Pancreas (tissue), 10 donors: ENCODE data around the gene PDF. TPM values are rescaled to one million over a fixed set of nuclear protein-coding genes. Genes with fewer than 3 reads are reported as not detected.

Experiments
- ATAC-seq, 4 donors: fragments of 200-7000 bp; cut with Tn5 transposase; one replicate each; pipeline versions ENCODE4 v1.8.0 to v1.9.1; 2020; ENCODE audit warnings: mild to moderate bottlenecking in 4 of 4, moderate library complexity in 4 of 4
- DNase-seq, 6 donors: peaks; one replicate each; pipeline ENCODE4 v3.0.0-alpha.2; 2020
- FAIRE-seq: peaks from 2 replicates; lab custom pipeline; 2012; peaks lifted over from hg19 to GRCh38; lab: Jason Lieb, UNC
- H3K27ac ChIP-seq, 4 donors: fragments of 200-600 bp; sonication (generic); 1 replicate in 3 of 4; 2 replicates in 1 of 4; pipeline versions ENCODE4 v1.5.0 to v1.8.0; 2020
- H3K27me3 ChIP-seq, 4 donors: fragments of 200-600 bp; one replicate each; pipeline ENCODE4 v1.8.0; 2021
- H3K36me3 ChIP-seq, 3 donors: fragments of 200-600 bp; sonication (generic) in 1 of 3; one replicate each; pipeline versions ENCODE4 v1.5.0 to v1.8.0; 2020 to 2021
- H3K4me1 ChIP-seq, 3 donors: fragments of 200-600 bp; one replicate each; pipeline ENCODE4 v1.8.0; 2021
- H3K4me3 ChIP-seq, 4 donors: fragments of 200-600 bp; sonication (generic) in 2 of 4; one replicate each; pipeline versions ENCODE4 v1.5.0 to v1.8.0; 2020 to 2021
- H3K9me3 ChIP-seq, 4 donors: fragments of 200-600 bp; one replicate each; pipeline ENCODE4 v1.8.0; 2021
- WGBS, 2 donors: extraction: QIAGEN DNeasy Blood & Tissue Kit; methylation state at CpG; one replicate each; pipeline ENCODE4 v1.1.7; 2013; 5-methylcytosine and 5-hydroxymethylcytosine counted together
- intact Hi-C, 3 donors: fragments of 100-400 bp; cut with DNase I; formaldehyde crosslinking; loops; one replicate each; pipeline versions ENCODE4 v1.11.1 to v1.14.2; 2022
- polyA plus RNA-seq, 2 donors: library from polyadenylated mRNA; stranded (reverse); fragments of 200-250 nt; gene quantifications; one replicate each; pipeline ENCODE4 v1.2.3, GENCODE V29; 2013
- total RNA-seq, 6 donors: library from RNA; stranded (reverse); fragmentation: NEBNext Ultra II Directional in 4 of 6; extraction: Animal tissue kit (Norgen Biotek cat#: 25700) in 4 of 6; gene quantifications; one replicate each; pipeline versions ENCODE4 v1.2.1 to v1.2.4, GENCODE V29; 2021 to 2023
- TF ChIP-seq, protein P1 (sequence below), 4 donors: fragments of 200-600 bp; sonication (generic) in 3 of 4; IDR thresholded peaks; one replicate each; pipeline versions ENCODE4 v1.5.0 to v1.8.0; 2021; ENCODE audit warnings: antibody characterized with exemption in 4 of 4
- donor health status: healthy with polysubstance abuse.
- donor health status: DM: no; HTN: no; CAD: no; lungs with moderate emphysema.
- donor health status: DM: no; HTN: no; CAD: no.
- donor health status: control.
- donor health status: control.
- donor health status: Bipolar disorder and iron deficiency.
- donor health status: DM: yes; HTN: yes; CAD: no.
- donor health status: DM: no; HTN: no; CAD: no.
- donor health status: DM: no; HTN: no; CAD: no.
- donor health status: DM: yes; HTN: yes; CAD: no.

PDF gene
- total and polyA plus RNA-seq, 8 donors, result 2.2 to 14.0 (median 6.3) TPM

- FAIRE-seq (no peak), DNase-seq (no peak), ATAC-seq (no peak)
- Histone ChIP-seq H3K36me3 (peaks cover 0 to 4% (median 0%) of the 10 kb centered on the region in 3 donors), H3K27me3 (no peaks in the 10 kb centered on the region), H3K4me1 (no peaks in the 10 kb centered on the region), H3K27ac (no peak overlapping the region), H3K4me3 (no peak overlapping the region), H3K9me3 (no peaks in the 10 kb centered on the region)
- WGBS, 2 donors, result 84% methylated on average over 4 of the region's 4 CpGs
- intact Hi-C loops, result loop anchor here in 2 of 3 donors (5.0 kb wide), 1 partner anchor 133 kb away; no protein-coding TSS in a partner anchor
- TF ChIP-seq, protein P1, sequence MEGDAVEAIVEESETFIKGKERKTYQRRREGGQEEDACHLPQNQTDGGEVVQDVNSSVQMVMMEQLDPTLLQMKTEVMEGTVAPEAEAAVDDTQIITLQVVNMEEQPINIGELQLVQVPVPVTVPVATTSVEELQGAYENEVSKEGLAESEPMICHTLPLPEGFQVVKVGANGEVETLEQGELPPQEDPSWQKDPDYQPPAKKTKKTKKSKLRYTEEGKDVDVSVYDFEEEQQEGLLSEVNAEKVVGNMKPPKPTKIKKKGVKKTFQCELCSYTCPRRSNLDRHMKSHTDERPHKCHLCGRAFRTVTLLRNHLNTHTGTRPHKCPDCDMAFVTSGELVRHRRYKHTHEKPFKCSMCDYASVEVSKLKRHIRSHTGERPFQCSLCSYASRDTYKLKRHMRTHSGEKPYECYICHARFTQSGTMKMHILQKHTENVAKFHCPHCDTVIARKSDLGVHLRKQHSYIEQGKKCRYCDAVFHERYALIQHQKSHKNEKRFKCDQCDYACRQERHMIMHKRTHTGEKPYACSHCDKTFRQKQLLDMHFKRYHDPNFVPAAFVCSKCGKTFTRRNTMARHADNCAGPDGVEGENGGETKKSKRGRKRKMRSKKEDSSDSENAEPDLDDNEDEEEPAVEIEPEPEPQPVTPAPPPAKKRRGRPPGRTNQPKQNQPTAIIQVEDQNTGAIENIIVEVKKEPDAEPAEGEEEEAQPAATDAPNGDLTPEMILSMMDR (IDR thresholded peaks at IDR 0.05), result no peak
These were observed 45.1 kb downstream of the PDF start for GRCh38 chr16:69285240-69285639.

DNA sequence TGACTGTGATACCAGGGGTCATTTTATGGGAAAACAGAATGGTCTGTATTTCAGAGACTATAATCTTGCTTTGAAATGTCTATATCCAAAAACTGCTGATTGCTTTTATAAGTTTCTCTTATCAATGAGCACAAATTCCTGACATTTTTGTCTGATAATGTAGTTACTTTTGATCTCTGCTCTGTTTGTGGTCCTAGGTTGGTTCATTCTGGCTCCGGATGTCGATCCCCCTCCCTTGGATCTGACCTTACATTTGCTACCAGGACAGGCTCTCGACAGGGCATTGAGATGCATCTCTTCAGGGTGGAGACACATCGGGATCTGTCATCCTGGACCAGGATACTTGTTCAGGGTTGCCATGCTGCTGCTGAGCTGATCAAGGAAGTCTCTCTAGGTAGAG, 46.5 kb downstream of the PDF start:
- no peak for DNase-seq
- 60 to 69% methylated on average over 4 of the region's 4 CpGs for WGBS, 2 donors
- TF ChIP-seq, protein P1 (IDR thresholded peaks at IDR 0.05), result no peak
- no peak overlapping the region for H3K4me3 ChIP-seq
- no peaks in the 10 kb centered on the region for H3K9me3 ChIP-seq
- intact Hi-C loops, result no loop called here
- no peak overlapping the region for H3K27ac ChIP-seq
- H3K4me1 ChIP-seq, result no peaks in the 10 kb centered on the region
- no peak for FAIRE-seq
- no peaks in the 10 kb centered on the region for H3K27me3 ChIP-seq
- peaks cover 0 to 4% (median 0%) of the 10 kb centered on the region in 3 donors for H3K36me3 ChIP-seq
- ATAC-seq, result no peak

DNA sequence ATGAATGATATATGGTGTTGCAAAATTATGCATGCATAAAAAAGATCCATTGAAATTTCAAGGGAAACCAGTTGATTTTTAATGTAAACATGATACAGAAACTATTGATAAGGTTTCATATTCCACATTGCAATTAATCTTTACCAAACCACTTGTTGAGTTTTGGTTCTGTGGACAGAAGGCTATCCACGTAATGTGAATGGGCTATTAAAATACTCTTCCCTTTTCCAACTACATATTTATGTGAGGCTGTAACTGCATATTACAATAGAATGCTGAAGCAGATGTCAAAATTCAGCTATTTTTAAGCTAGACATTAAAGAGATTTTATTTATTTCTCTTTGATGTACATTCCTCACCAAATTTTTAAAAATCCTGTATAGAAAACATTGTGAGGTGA, 53.0 kb downstream of the PDF start:
- no peak overlapping the region for H3K27ac ChIP-seq
- peaks cover 0 to 6% (median 0%) of the 10 kb centered on the region in 3 donors for H3K4me1 ChIP-seq
- TF ChIP-seq, protein P1 (IDR thresholded peaks at IDR 0.05), result no peak
- intact Hi-C loops, result no loop called here
- ATAC-seq (no peak), DNase-seq (no peak), FAIRE-seq (no peak)
- H3K9me3 ChIP-seq, result no peaks in the 10 kb centered on the region
- WGBS, 2 donors, result 72 to 87% methylated on average over 1 of the region's 1 CpG
- no peak overlapping the region for H3K4me3 ChIP-seq
- no peaks in the 10 kb centered on the region for H3K36me3 ChIP-seq
- H3K27me3 ChIP-seq, result no peaks in the 10 kb centered on the region

Other genes with a start within 250 kb of the PDF start
- gene HAS3, start 224.9 kb downstream of the PDF start, total RNA-seq, result 1 to 10 TPM in 3 of 6 donors, under 1 TPM in 3; 0.69 to 3.9 (median 1.0) TPM
- 1 to 10 TPM in 1 of 2 donors, under 1 TPM in 1; 0.87 to 1.3 TPM for gene HAS3, start 224.9 kb downstream of the PDF start, polyA plus RNA-seq
- 10 to 100 TPM; 32.9 to 74.5 (median 43.7) TPM for gene CHTF8, start 198.0 kb downstream of the PDF start, total RNA-seq
- gene CHTF8, start 198.0 kb downstream of the PDF start, polyA plus RNA-seq, result 10 to 100 TPM; 21.7 to 40.3 TPM
- gene UTP4, start 197.9 kb downstream of the PDF start, total RNA-seq, result 10 to 100 TPM; 21.2 to 29.0 (median 23.1) TPM
- gene UTP4, start 197.9 kb downstream of the PDF start, polyA plus RNA-seq, result 10 to 100 TPM; 11.6 to 19.1 TPM
- gene SNTB2, start 143.4 kb downstream of the PDF start, total RNA-seq, result 10 to 100 TPM in 4 of 6 donors, 1 to 10 TPM in 2; 7.4 to 18.2 (median 12.7) TPM
- 1 to 10 TPM; 2.7 to 3.1 TPM for gene SNTB2, start 143.4 kb downstream of the PDF start, polyA plus RNA-seq
- gene VPS4A, start 19.2 kb downstream of the PDF start, total RNA-seq, result 10 to 100 TPM; 15.6 to 21.8 (median 19.5) TPM
- 10 to 100 TPM; 27.8 to 34.8 TPM for gene VPS4A, start 19.2 kb downstream of the PDF start, polyA plus RNA-seq
- gene COG8, start 9.0 kb upstream of the PDF start, total RNA-seq, result 10 to 100 TPM; 16.2 to 29.0 (median 23.0) TPM
- gene COG8, start 9.0 kb upstream of the PDF start, polyA plus RNA-seq, result 10 to 100 TPM; 18.8 to 21.0 TPM
- 1 to 10 TPM; 4.7 to 9.4 (median 7.1) TPM for gene NIP7, start 9.2 kb upstream of the PDF start, total RNA-seq
- 1 to 10 TPM; 6.7 to 8.0 TPM for gene NIP7, start 9.2 kb upstream of the PDF start, polyA plus RNA-seq
- gene TMED6, start 21.2 kb upstream of the PDF start, total RNA-seq, result 10 to 100 TPM; 13.7 to 94.7 (median 45.4) TPM
- gene TMED6, start 21.2 kb upstream of the PDF start, polyA plus RNA-seq, result 10 to 100 TPM in 1 of 2 donors, 1 to 10 TPM in 1; 5.2 to 45.5 TPM
- gene TERF2, start 55.4 kb upstream of the PDF start, total RNA-seq, result 10 to 100 TPM; 14.9 to 21.5 (median 16.1) TPM
- 10 to 100 TPM; 10.8 to 11.3 TPM for gene TERF2, start 55.4 kb upstream of the PDF start, polyA plus RNA-seq
- 10 to 100 TPM; 18.1 to 38.1 (median 25.0) TPM for gene CYB5B, start 94.0 kb upstream of the PDF start, total RNA-seq
- gene CYB5B, start 94.0 kb upstream of the PDF start, polyA plus RNA-seq, result 10 to 100 TPM; 16.0 to 24.8 TPM
- gene NFAT5, start 235.4 kb upstream of the PDF start, total RNA-seq, result 10 to 100 TPM; 11.2 to 23.6 (median 14.1) TPM
- 1 to 10 TPM; 3.7 to 4.7 TPM for gene NFAT5, start 235.4 kb upstream of the PDF start, polyA plus RNA-seq